GM12875 (cell line): ENCODE data around the gene TBX10.
"Not testable (repeated sequence)": the region's sequence is repeated elsewhere in the genome, so short reads cannot be mapped to it uniquely, and the experiment has no call there.

Source experiments
- H3K4me3 ChIP-seq: one replicate; pipeline ENCODE4 v1.5.1; 2011; ENCODE audit warnings: low read depth, low read length, control low read depth
- TF ChIP-seq, protein P1 (sequence below): IDR thresholded peaks from 2 replicates; pipeline ENCODE4 v1.5.1; 2011; ENCODE audit warnings: low read depth, mild to moderate bottlenecking, control low read depth, inconsistent platforms, low read length, moderate library complexity, borderline replicate concordance; ENCODE audit not compliant: insufficient read depth

Gene TBX10

GRCh38 chr11:67663532-67664212, 24.1 kb upstream of the TBX10 start:
- TF ChIP-seq, protein P1, sequence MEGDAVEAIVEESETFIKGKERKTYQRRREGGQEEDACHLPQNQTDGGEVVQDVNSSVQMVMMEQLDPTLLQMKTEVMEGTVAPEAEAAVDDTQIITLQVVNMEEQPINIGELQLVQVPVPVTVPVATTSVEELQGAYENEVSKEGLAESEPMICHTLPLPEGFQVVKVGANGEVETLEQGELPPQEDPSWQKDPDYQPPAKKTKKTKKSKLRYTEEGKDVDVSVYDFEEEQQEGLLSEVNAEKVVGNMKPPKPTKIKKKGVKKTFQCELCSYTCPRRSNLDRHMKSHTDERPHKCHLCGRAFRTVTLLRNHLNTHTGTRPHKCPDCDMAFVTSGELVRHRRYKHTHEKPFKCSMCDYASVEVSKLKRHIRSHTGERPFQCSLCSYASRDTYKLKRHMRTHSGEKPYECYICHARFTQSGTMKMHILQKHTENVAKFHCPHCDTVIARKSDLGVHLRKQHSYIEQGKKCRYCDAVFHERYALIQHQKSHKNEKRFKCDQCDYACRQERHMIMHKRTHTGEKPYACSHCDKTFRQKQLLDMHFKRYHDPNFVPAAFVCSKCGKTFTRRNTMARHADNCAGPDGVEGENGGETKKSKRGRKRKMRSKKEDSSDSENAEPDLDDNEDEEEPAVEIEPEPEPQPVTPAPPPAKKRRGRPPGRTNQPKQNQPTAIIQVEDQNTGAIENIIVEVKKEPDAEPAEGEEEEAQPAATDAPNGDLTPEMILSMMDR = no peak
- H3K4me3 ChIP-seq = no peak overlapping the region

DNA sequence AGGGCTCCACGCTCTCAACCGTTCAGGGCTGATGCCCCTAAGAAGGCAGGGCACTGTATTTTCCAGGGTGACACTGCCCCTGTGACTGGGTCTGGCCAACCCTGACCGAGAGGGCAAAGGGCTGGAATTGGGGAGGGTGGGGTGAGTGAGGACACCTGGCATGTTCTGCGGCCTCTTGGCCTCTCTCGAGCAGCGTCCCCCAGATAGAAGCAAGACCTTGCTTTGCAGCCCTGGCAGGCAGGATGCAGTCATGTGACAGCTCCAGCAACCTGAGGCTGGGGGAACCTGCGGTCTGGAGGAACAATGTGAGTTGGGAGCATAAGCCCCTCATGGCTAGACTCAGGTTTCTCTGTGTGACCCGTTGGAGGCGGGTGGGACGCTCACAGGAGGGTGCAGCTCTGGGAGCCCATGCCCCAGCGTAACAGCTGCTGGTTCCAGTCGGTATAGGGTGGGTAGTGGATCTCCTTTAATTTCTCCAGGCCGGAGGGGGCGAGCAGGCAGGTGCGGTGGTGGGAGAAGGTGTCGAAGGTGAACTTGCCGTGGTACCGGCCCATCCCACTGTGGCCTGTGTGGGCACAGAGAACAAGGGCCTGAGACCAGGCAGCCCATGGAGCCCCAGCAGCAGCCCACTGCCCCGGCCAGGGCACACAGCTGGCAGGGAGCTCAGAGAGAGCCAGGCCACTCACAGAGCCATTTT, 23.4 kb upstream of the TBX10 start:
- H3K4me3 ChIP-seq = no peak overlapping the region
- TF ChIP-seq, protein P1 = no peak

- TF ChIP-seq, protein P1 = no peak
- H3K4me3 ChIP-seq = no peak overlapping the region
Observed at GRCh38 chr11:67662142-67662834, 22.7 kb upstream of the TBX10 start.

DNA sequence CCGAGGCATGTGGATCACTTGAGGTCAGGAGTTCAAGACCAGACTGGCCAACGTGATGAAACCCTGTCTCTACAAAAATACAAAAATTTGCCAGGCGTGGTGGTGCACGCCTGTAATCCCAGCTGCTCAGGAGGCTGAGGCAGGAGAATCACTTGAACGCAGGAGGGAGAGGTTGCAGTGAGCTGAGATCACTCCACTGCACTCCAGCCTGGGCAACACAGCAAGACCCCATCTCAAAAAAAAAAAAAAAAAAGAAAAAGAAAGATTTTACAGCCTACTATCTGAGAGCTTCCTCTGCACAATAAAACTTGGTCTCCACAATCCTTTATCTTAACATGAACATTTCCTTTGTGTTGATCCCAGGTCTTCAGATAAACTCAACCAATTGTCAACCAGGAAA, 21.2 kb upstream of the TBX10 start:
- H3K4me3 ChIP-seq = not testable (repeated sequence)

DNA sequence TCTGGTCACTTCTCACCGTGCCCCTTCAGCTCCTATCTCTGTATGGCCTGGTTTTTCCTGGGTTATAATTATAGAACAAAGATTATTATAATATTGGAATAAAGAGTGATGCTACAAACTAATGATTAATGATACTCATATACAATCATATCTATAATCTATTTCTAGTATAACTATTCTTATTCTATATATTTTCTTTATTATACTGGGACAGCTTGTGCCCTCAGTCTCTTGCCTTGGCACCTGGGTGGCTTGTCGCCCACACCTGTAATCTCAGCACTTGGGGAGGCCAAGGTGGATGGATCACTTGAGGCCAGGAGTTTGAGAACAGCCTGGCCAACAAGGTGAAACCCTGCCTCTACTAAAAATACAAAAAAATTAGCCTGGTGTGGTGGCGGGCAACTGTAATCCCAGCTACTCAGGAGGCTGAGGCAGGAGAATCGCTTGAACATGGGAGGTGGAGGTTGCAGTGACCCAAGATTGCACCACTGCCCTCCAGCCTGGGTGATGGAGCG, 20.1 kb upstream of the TBX10 start:
- H3K4me3 ChIP-seq = not testable (repeated sequence)

DNA sequence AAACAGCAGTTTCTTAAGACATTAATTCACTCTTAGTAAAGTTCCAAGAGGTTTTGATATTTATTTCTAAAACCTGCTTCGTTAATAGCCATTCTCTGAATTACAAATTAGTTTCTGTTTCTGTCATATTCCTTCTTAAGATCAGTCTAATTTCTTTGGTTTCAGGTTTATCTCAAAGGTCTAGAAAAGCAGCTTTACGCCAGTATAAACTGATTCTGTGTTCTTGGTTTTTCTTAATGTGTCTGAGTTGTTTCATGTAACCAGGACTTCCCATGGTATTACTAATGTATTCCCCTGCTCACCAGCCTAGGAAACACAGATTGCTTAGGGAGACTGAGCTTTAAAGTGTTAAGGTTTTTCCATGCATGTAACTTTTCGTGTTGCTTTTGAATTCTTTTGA, 17.7 kb upstream of the TBX10 start:
- H3K4me3 ChIP-seq = no peak overlapping the region
- TF ChIP-seq, protein P1 = no peak

DNA sequence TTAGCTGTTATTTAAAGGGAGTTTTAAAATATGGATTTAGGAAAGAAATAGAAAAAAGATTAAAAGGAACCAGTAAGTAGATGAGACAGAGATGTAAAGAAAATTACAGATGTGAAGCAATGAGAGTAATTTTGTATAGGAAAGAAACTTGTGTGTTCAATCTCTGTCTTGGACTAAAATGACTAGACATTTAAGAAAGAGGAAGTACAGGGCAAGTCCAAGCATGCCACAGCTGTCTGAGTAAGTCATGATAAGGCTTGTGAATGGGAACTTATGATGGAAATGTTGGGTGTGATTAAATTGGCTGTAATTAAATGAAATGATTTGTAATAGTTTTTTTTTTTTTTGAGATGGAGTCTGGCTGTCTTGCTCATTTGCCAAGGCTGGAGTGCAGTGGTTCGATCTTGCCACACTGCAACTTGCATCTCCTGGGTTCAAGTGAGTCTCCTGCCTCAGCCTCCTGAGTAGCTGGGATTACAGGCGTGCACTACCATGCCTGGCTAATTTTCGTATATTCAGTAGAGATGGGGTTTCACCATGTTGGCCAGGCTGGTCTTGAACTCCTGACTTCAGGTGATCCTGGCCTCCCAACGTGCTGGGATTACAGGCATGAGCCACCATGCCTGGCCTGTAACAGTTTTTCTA, 16.8 kb upstream of the TBX10 start:
- H3K4me3 ChIP-seq = no peak overlapping the region
- TF ChIP-seq, protein P1 = no peak
